GM12875 (cell line): ENCODE results near the gene SETDB2.

Source experiments
- H3K4me3 ChIP-seq: one replicate; pipeline ENCODE4 v1.5.1; 2011; ENCODE audit warnings: low read depth, low read length, control low read depth
- CTCF ChIP-seq: IDR thresholded peaks from 2 replicates; pipeline ENCODE4 v1.5.1; 2011; ENCODE audit warnings: low read depth, mild to moderate bottlenecking, control low read depth, inconsistent platforms, low read length, moderate library complexity, borderline replicate concordance; ENCODE audit not compliant: insufficient read depth

Gene SETDB2

GRCh38 chr13:49540552-49540951 is 96.5 kb downstream of the SETDB2 start:
- no peak for TF ChIP-seq CTCF
- no peak overlapping the region for H3K4me3 ChIP-seq

GRCh38 chr13:49543656-49544055 is 99.6 kb downstream of the SETDB2 start:
- no peak for TF ChIP-seq CTCF

More at GRCh38 chr13:49543656-49544055, 99.6 kb downstream of the SETDB2 start:
- H3K4me3 ChIP-seq = no peak overlapping the region
